ENCODE data around the gene RAP1GAP2. TPM values are rescaled to one million over a fixed set of nuclear protein-coding genes. Genes with fewer than 3 reads are reported as not detected.

The RAP1GAP2 gene
- total and polyA plus RNA-seq, 2 of the 8 experiments (the other 6 are each of a cell fraction or from before 2014, with no cell fraction given), result 24.0 to 63.8 TPM

DNA sequence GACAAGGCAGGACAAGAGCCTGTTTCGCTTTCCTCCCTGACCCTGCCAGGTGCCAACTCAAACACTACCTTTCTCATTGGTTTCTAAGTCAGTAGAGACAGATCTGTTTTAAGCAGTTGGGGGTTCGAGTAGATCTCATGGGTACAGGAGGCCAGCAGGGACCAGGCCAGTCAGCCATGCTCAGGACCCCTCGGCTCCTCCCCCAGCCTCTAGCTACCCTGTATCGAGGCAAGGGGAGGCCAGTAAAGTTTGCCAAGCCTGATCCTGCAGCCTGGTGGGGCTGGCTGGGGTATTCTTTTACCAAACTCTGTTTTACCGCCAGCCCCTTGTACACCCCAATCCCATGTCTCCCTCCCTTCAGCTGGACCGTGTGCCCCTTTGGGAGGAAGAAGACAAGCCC is 240.6 kb downstream of the RAP1GAP2 start:
- Histone ChIP-seq H2AK5ac (ENCODE audit: low read depth, low read length) (no peak overlapping the region), H4K5ac (ENCODE audit: insufficient read length, low read depth, low read length) (no peak overlapping the region), H3K4me2 (ENCODE audit: insufficient read depth in 1 of 2, low read depth in 2 of 2, low read length in 2 of 2) (no peak overlapping the region), H3K9me3 (ENCODE audit: insufficient read depth in 2 of 2, low read depth in 1 of 2, low read length in 1 of 2) (no peaks in the 10 kb centered on the region), H3K27me3 (replicated peaks in 1 of 4; ENCODE audit: control insufficient read depth in 3 of 4, extremely low read depth in 1 of 4, insufficient read depth in 3 of 4, low read length in 3 of 4) (no peaks in the 10 kb centered on the region), H3K4me3 (ENCODE audit: extremely low read depth in 1 of 4, insufficient read depth in 2 of 4, low read depth in 3 of 4, low read length in 4 of 4) (no peak overlapping the region), H3K79me2 (ENCODE audit: control insufficient read depth in 1 of 2, insufficient read depth in 2 of 2, low read length in 2 of 2) (no peaks in the 10 kb centered on the region), H3K18ac (ENCODE audit: extremely low read depth, low read length) (no peak overlapping the region), H3K4ac (replicated peaks; ENCODE audit: insufficient read length, low read depth, low read length) (no peak overlapping the region), H3K36me3 (ENCODE audit: control insufficient read depth in 2 of 4, insufficient read depth in 4 of 4, low read length in 3 of 4) (0 out of 8 replicates have a peak, but pooled peaks cover 0 to 2% (median 0%) of the 10 kb centered on the region in 4 experiments), H2BK120ac (replicated peaks; ENCODE audit: low read depth, low read length) (no peak overlapping the region), H3K9ac (replicated peaks in 1 of 4; ENCODE audit: extremely low read depth in 1 of 4, low read depth in 3 of 4, low read length in 3 of 4) (no peak overlapping the region), H2BK20ac (ENCODE audit: low read length) (no peak overlapping the region), H3K4me1 (replicated peaks in 1 of 4; ENCODE audit: control insufficient read depth in 3 of 4, insufficient read depth in 4 of 4, low read length in 3 of 4) (no peaks in the 10 kb centered on the region; a peak in 1 of 7 replicates), H3K23ac (ENCODE audit: insufficient read length) (no peak overlapping the region), H3K14ac (ENCODE audit: insufficient read length) (no peak overlapping the region), H3K79me1 (ENCODE audit: low read depth, low read length) (no peaks in the 10 kb centered on the region), H2AFZ (ENCODE audit: low read length) (no peak overlapping the region), H2BK12ac (ENCODE audit: low read depth, low read length) (no peak overlapping the region), H3K56ac (replicated peaks; ENCODE audit: insufficient read length, low read depth, low read length) (no peak overlapping the region), H4K91ac (replicated peaks; ENCODE audit: insufficient read length, low read length) (no peak overlapping the region), H3K27ac (ENCODE audit: low read depth, low read length) (no peak overlapping the region), H4K8ac (ENCODE audit: extremely low read depth, insufficient read depth, low read length) (no peak overlapping the region), H2BK15ac (ENCODE audit: low read length) (no peak overlapping the region), H3K23me2 (ENCODE audit: low read depth, low read length) (no peaks in the 10 kb centered on the region), H4K20me1 (replicated peaks in 1 of 2; ENCODE audit: control insufficient read depth in 1 of 2, insufficient read depth in 2 of 2, low read length in 2 of 2) (peaks cover 2% of the 10 kb centered on the region in 2 experiments), H2BK5ac (ENCODE audit: low read depth, low read length) (no peak overlapping the region)
- ChIA-PET CTCF (ENCODE audit: partially characterized antibody) (interaction anchor here (0.7 to 1.5 kb wide), 4 partner anchors 10 to 251 kb away, joined by 3 to 5 read pairs (median 4); no protein-coding TSS in a partner anchor), POLR2A (ENCODE audit: partially characterized antibody) (interaction anchor here (0.7 to 1.3 kb wide), 3 partner anchors 10 to 631 kb away, joined by 3 to 5 read pairs (median 4); no protein-coding TSS in a partner anchor)
- FAIRE-seq (no peak), DNase-seq (ENCODE audit: low read depth in 1 of 2, low spot score in 2 of 2) (no peak)
- WGBS, 2 experiments (ENCODE audit: extremely low coverage in 1 of 2, insufficient coverage in 1 of 2, insufficient read length in 1 of 2, insufficient replicate concordance in 2 of 2, low coverage in 1 of 2, low lambda C conversion rate in 2 of 2, missing lambda C conversion rate in 1 of 2), result 82% methylated on average over 6 of the region's 6 CpGs; no CpG with 5 or more reads in 1 of the 2 experiments
- TF ChIP-seq HDAC6 (IDR thresholded peaks at IDR 0.05; ENCODE audit: low read depth, low read length), result no peak
